ENCODE measurements around the gene ZNF672. TPM values are rescaled to one million over a fixed set of nuclear protein-coding genes. Genes with fewer than 3 reads are reported as not detected.
"Not testable (repeated sequence)": the region's sequence is repeated elsewhere in the genome, so short reads cannot be mapped to it uniquely, and the experiment has no call there.

ZNF672 gene
- total and polyA plus RNA-seq, 7 donors = 25.3 to 57.0 (median 47.3) TPM

GRCh38 chr1:248792342-248792741 lies 45.7 kb upstream of the ZNF672 start:
- intact Hi-C loops (cut with DNase I) = no loop called here
- H3K9me3 ChIP-seq = peaks cover 7% of the 10 kb centered on the region
- ATAC-seq (no peak), DNase-seq (no peak)
- no peaks in the 10 kb centered on the region for H3K4me1 ChIP-seq
- no peaks in the 10 kb centered on the region for H3K27me3 ChIP-seq (ENCODE audit: insufficient read depth in 3 of 3, low read length in 2 of 3)
- WGBS, 3 donors = 82 to 91% (median 87%) methylated on average over 5 of the region's 5 CpGs
- no peak overlapping the region for H3K27ac ChIP-seq
- no peak for TF ChIP-seq CTCF (IDR thresholded peaks at IDR 0.05)
- H3K4me3 ChIP-seq = no peak overlapping the region
- H3K36me3 ChIP-seq (ENCODE audit: insufficient read depth in 1 of 2, low read depth in 1 of 2) = no peaks in the 10 kb centered on the region

GRCh38 chr1:248793592-248793991 lies 44.4 kb upstream of the ZNF672 start:
- DNase-seq (no peak), ATAC-seq (no peak)
- intact Hi-C loops (cut with DNase I) = no loop called here
- no peak for TF ChIP-seq CTCF (IDR thresholded peaks at IDR 0.05)
- Histone ChIP-seq H3K9me3 (peaks cover 7% of the 10 kb centered on the region), H3K27me3 (ENCODE audit: insufficient read depth in 3 of 3, low read length in 2 of 3) (no peaks in the 10 kb centered on the region), H3K4me1 (no peaks in the 10 kb centered on the region), H3K4me3 (no peak overlapping the region), H3K36me3 (ENCODE audit: insufficient read depth in 1 of 2, low read depth in 1 of 2) (no peaks in the 10 kb centered on the region), H3K27ac (no peak overlapping the region)

GRCh38 chr1:248794663-248795062 lies 43.4 kb upstream of the ZNF672 start:
- H3K27ac ChIP-seq; H3K4me1 ChIP-seq; H3K9me3 ChIP-seq; intact Hi-C loops (cut with DNase I); H3K4me3 ChIP-seq; H3K27me3 ChIP-seq (ENCODE audit: insufficient read depth in 3 of 3, low read length in 2 of 3); DNase-seq; ATAC-seq; H3K36me3 ChIP-seq (ENCODE audit: insufficient read depth in 1 of 2, low read depth in 1 of 2): not testable (repeated sequence)
- 79 to 84% (median 81%) methylated on average over 5 of the region's 5 CpGs for WGBS, 3 donors

- H3K4me3 ChIP-seq = no peak overlapping the region
- ATAC-seq (no peak), DNase-seq (no peak)
- peaks cover 7% of the 10 kb centered on the region for H3K9me3 ChIP-seq
- intact Hi-C loops (cut with DNase I) = no loop called here
- no peak for TF ChIP-seq CTCF (IDR thresholded peaks at IDR 0.05)
- peaks cover 0 to 3% (median 0%) of the 10 kb centered on the region in 3 donors for H3K27me3 ChIP-seq (ENCODE audit: insufficient read depth in 3 of 3, low read length in 2 of 3)
- WGBS, 3 donors = 78 to 83% (median 80%) methylated on average over 3 of the region's 3 CpGs
- no peak overlapping the region for H3K27ac ChIP-seq
- no peaks in the 10 kb centered on the region for H3K36me3 ChIP-seq (ENCODE audit: insufficient read depth in 1 of 2, low read depth in 1 of 2)
- H3K4me1 ChIP-seq = no peaks in the 10 kb centered on the region
Measured at GRCh38 chr1:248798791-248799190, 39.2 kb upstream of the ZNF672 start.

GRCh38 chr1:248800459-248800858 lies 37.6 kb upstream of the ZNF672 start:
- no peaks in the 10 kb centered on the region for H3K4me1 ChIP-seq
- ATAC-seq (no peak), DNase-seq (no peak)
- H3K27me3 ChIP-seq (ENCODE audit: insufficient read depth in 3 of 3, low read length in 2 of 3) = peaks cover 0 to 3% (median 0%) of the 10 kb centered on the region in 3 donors
- H3K4me3 ChIP-seq = no peak overlapping the region
- TF ChIP-seq CTCF (IDR thresholded peaks at IDR 0.05) = no peak
- WGBS, 3 donors = 73 to 82% (median 79%) methylated on average over 3 of the region's 3 CpGs
- H3K36me3 ChIP-seq (ENCODE audit: insufficient read depth in 1 of 2, low read depth in 1 of 2) = no peaks in the 10 kb centered on the region
- H3K9me3 ChIP-seq = no peaks in the 10 kb centered on the region
- no peak overlapping the region for H3K27ac ChIP-seq
- intact Hi-C loops (cut with DNase I) = no loop called here
